HG03064 (cell line): ENCODE measurements around the gene NCAM1.

ENCODE experiments used
- ATAC-seq: cut with Tn5 transposase; IDR thresholded peaks from one replicate; pipeline ENCODE4 v1.9.1; 2021; ENCODE audit warnings: low read depth; ENCODE audit not compliant: unreplicated experiment

Gene NCAM1

GRCh38 chr11:113270080-113270479, 308.9 kb downstream of the NCAM1 start:
- ATAC-seq, result no peak

DNA sequence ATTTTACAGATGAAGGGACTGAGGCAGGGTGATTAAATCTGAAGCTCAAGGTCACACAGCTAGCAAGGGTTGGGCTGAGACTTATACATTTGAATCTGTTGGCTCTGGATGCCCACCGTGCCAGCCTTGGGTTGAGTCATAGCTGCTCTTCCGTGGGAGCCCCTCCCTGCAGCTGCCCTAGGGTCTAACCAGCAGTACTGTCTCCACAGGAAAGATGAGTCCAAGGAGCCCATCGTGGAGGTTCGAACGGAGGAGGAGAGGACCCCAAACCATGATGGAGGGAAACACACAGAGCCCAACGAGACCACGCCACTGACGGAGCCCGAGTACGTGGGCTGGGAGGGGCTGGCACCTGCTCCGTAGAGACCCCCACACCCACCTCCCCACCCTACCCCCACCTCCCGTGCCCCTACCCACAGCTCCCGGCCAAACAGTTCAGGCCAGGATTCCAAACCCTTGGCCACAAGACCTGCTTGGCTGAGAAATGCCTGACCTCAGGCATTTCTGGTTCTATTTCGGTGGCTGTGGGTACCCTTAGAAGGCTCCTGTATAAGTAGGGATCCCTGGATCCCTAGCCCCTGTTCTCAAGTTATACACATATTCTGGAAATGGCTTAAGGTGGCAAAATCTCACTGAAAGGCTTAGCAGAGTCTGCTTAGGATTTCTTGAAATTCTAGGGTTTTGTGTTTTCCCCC, 310.5 kb downstream of the NCAM1 start:
- no peak for ATAC-seq

GRCh38 chr11:113272281-113272680, 311.1 kb downstream of the NCAM1 start:
- no peak for ATAC-seq

DNA sequence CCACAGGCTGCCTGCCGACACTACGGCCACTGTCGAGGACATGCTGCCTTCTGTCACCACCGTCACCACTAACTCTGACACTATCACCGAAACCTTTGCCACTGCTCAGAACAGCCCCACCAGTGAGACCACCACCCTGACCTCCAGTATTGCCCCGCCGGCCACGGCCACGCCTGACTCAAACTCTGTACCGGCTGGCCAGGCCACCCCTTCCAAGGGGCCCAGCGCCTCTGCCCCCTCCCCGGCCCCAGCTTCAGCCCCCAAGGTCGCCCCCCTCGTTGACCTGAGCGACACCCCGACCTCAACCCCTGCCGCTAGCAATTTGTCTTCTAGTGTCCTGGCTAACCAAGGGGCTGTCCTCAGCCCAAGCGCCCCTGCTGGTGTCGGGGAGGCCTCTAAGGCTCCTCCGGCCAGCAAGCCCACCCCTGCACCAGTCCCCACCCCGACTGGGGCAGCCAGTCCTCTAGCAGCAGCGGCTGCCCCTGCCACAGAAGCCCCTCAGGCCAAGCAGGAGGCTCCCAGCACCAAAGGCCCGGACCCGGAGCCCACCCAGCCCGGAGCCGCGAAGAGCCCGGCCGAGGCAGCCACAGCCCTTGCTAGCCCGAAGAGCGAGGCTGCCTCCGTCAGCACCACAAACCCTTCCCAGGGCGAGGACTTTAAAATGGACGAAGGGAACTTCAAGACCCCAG, 311.9 kb downstream of the NCAM1 start:
- no peak for ATAC-seq

GRCh38 chr11:113273720-113274119, 312.5 kb downstream of the NCAM1 start:
- ATAC-seq, result no peak

DNA sequence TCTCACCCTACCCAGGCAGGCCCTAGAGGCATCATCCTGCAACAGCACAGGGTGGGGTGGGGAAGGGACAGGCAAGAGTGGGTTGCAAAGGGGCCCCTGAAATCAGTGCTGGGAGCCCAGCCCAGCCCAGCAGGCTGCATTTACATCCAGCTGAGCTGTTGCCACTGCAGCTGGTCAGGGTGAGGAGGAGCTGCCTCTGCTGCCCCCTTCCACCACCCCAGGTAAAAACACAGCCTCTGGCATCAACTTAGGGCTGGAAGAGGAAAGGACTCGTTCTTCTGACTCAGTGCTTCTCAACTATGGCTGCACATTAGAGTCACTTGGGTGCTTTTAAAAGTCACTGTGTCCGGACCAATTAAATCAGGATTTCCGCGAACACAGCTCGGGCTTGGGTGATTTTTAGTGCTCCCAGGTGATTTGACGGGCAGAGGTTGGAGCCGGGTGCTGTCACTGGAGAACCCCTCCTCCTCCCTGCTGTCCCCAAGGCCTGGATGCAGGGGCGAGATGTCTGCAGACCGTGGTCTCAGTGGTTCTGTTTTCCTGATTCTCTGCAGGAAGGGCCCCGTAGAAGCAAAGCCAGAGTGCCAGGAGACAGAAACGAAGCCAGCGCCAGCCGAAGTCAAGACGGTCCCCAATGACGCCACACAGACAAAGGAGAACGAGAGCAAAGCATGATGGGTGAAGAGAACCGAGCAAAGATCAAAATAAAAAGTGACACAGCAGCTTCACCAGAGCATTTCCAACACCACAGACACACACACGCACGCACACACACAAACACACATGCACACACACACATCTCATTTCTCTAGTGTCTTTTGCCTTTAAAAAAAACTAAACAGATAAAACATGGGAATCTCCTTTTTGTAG, 313.7 kb downstream of the NCAM1 start:
- no peak for ATAC-seq

- no peak for ATAC-seq
Observed at GRCh38 chr11:113275602-113276001, 314.4 kb downstream of the NCAM1 start.

DNA sequence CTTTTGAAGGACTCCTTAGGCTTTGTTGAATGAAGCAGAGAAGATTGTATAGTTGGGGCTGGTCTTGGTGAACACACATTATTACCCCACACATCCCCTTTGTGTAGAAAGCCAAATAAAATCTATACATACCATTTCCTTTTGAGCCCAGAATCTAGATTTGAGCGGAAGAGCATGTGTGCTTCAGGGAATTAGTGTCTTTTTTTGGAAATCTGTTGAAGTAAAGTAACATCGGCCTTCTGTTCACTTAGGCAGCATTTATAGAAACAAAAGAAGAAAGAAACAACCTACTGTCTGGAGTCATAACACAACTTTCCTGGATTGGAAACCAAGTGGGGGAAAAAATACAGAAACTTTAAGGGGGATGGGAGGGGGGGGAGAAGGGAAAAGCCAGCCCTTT, 315.2 kb downstream of the NCAM1 start:
- no peak for ATAC-seq

DNA sequence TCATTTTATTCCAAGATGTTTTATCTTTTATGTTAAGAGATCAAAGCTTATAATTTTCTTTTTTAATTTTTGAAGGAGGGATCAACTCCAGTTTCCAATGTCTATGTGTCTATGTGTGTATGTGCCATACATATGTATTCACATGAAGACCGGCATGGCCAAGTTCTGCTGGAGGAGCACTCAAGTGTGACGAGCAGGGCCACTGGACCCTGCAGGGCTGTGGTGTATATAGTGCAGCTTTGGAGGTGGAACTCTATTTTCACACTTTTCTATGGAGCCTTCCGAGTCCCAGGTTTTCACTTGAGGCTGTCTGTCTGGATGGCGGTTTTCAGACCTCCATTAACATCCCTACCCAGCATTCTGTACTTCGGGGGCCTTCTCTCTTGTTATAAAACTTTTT, 316.7 kb downstream of the NCAM1 start:
- ATAC-seq, result no peak

DNA sequence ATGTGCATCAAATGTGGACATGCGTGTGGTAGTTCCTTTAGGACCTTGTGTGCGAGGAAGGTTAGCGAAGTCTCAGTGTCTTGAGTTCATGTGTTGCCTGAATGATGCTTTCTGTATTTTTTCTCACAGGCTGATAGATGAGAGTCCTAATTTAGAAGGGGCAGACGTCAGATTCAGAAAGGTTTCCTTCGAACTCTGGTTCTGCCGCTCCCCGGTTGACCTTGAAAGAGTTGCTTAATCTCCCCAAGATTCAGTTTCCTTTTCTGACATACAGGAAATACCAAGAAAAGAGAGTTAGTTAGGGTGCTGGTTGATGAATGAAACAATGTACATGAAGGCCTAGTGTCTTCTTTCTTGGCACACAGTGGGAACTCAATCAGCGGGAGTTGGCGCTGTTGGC, 317.3 kb downstream of the NCAM1 start:
- no peak for ATAC-seq

GRCh38 chr11:113278925-113279324, 317.7 kb downstream of the NCAM1 start:
- no peak for ATAC-seq

DNA sequence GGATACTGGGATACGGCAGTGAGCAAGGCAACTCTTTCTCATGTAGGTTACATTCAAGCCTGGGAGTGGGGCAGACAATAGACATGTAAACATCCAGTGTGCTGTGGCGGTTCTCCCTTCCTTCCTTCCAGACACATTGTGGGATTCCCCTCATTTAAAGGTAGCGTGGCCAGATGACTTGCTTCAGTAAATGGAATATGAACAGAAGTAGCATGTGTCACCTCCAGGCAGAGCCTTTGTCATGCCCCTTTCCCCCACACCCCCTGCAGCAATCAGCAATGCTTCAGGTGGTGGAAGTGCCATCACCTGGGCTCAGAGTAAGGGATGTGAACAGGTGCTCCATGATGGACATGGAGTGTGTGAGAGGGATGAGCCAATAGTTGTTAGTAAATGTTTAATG, 318.4 kb downstream of the NCAM1 start:
- ATAC-seq, result no peak

DNA sequence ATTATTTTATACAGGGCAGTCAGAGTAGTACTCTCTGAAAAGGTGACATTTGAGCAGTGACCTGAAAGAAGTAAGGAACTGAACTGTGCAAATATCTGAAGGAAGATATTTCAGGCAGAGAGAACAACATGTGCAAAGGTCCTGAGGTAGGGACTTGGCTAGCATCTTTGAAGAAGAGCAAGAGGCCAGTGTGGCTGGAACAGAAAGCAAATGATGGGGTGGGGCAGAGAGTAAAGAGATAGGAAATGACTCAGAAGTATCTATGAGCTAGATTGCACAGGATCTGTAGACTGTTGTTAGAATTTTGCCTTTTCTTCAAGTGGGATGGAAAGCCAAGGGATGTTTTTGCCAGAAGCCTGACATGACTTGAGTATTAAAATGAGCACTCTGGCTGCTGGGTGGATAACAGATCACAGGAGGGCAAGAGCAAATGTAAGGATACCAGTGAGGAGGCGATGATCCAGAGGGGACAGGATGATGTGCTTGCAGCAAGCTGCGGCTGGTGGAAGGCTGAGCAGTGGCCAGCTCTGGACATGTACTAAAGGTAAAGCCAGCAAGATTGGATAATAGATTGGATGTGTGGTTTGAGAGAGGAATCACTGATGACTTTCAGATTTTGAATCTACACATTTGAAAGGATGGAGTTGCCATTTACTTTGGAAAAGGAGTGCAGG, 320.0 kb downstream of the NCAM1 start:
- ATAC-seq, result no peak

DNA sequence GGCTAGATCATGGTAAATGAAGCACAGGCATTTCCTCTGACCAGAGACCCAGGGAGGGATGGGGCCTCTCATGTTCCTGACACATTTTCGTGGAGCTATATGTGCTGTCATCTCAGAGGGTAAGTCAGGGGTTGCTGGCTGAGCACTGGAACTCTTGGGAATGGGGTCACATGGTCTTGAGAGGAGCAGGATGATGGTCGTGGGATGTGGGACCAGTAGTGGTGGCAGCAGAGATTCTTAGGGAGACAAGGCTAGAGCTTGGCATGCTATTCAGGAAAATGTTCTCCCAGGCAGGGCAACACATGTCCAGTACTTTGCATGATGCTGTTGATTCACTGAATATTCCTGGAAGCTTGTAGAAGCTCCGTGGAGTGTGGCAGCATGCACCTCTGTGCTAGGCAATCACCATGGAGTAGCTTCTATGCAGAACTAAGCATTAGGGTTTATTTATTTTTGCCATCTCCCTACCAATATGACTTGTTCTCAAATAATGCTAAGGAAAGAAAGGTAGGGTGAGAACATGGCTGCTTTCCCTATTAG, 321.7 kb downstream of the NCAM1 start:
- no peak for ATAC-seq

- no peak for ATAC-seq
Observed at GRCh38 chr11:113283881-113284280, 322.7 kb downstream of the NCAM1 start.

DNA sequence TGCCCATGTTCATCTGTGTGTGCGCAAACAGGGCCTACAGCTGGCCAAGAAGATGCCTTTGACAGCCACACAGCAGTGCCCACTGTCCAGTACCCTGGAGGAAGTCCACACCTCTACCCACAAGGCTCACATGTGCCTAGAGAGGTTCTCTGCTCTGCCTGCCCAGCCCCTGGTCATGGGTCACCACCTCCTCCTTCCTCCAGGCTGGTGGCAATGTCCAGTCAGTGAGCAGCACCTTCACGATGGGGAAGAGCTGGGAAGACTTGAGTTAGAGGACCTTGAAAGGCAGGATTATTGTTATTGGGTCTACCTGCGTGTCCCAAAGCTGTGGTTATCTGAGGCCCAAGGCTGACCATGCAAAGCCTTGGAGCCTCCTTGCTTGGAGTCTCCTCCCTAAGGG, 324.8 kb downstream of the NCAM1 start:
- ATAC-seq, result no peak

DNA sequence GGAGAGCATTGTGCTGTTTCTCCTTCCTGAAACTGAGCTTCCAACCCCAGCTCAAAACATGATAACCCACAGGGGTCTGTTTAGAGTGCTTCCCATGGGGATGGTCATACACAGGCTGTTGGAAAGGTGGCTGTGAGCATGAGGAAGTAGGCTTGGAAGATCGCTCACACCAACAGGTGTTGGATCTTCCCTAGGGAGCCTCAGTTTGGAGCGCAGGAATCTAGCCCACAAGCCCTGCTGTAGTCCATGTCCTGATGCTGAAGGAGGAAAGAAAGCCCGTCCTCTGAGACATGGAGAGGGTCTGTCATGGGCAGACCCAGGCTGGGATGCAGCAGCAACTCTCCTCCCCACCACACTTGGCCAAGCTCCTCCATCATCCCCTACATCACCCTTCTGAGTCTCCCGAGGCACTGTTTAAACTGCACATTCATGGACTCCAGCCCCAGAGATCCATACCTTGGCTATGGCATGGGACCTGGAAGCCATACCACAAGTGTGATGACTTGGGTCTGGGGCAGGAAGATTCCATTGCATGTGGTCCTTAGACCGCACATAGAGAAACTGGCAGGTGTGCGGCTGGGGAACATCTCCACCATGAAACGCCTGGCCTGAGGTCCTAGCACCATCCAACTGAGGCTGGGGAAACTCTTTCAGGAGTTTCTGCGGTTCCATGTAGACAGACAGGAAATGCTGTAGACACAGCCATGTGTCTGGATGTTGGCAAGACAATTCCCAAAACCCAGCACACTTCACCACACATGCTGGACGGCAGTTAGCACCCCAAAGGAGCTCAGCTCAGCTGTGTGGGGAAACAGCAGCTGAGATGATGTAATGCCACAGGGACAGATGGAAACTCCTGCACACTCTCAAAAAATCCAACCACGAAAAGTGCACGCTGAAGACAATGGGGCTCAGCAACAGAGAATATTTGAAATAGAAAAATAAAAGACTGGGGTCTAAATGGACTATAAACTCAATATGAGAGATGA, 325.6 kb downstream of the NCAM1 start:
- no peak for ATAC-seq

GRCh38 chr11:113287801-113288200, 326.6 kb downstream of the NCAM1 start:
- no peak for ATAC-seq

- no peak for ATAC-seq
Observed at GRCh38 chr11:113288286-113288863, 327.2 kb downstream of the NCAM1 start.
